Muscle of back (tissue), 11 donors: ENCODE measurements around the gene SORCS2. TPM values are rescaled to one million over a fixed set of nuclear protein-coding genes. Genes with fewer than 3 reads are reported as not detected.

Experiments
- DNase-seq, 3 donors: peaks; one replicate each; pipeline versions ENCODE4 v3.0.0 to v3.0.0-alpha.2; 2013
- polyA plus RNA-seq, 10 donors: library from polyadenylated mRNA; unstranded; fragments of 120-200 nt; gene quantifications; one replicate each; pipeline ENCODE4 v1.2.1, GENCODE V29; 2013; ENCODE audit not compliant: insufficient read length in 10 of 10

The SORCS2 gene
- polyA plus RNA-seq, 10 donors: 6.5 to 21.0 (median 10.8) TPM

- no peak for DNase-seq
These were observed 331.2 kb downstream of the SORCS2 start for GRCh38 chr4:7523526-7523925.

DNA sequence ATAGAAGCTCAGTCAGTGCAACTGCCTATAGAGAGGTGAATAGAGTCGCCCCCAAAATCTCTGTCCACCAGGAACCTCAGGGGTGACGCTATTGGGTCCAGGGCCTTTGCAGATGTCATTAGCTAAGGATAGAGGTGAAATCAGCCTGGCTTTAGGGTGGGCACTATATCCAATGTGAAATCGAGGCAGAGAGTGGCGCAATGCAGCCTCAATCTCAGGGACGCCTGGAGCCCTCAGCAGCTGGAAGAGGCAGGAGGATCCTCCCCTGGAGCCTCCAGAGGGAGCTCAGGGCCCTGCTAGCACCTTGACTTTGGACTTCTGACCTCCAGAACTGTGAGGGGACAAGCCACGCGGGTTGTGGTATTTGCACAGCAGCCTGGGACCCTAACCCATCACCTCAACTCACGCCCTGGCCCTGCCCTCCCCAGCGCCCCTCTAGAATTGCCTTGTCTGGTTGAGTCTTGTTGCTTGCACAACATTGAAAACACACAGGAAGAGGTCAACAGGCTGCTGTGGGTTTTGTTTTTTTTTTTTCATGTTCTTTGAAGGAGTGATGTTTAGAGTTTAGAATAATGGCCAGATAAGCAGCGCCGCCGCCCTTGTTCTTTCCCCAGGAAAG is 331.8 kb downstream of the SORCS2 start:
- DNase-seq: no peak

- no peak for DNase-seq
These were observed 332.5 kb downstream of the SORCS2 start for GRCh38 chr4:7524843-7525242.

GRCh38 chr4:7526491-7526890 is 334.2 kb downstream of the SORCS2 start:
- DNase-seq: no peak

- no peak for DNase-seq
These were observed 334.7 kb downstream of the SORCS2 start for GRCh38 chr4:7526929-7527535.

DNA sequence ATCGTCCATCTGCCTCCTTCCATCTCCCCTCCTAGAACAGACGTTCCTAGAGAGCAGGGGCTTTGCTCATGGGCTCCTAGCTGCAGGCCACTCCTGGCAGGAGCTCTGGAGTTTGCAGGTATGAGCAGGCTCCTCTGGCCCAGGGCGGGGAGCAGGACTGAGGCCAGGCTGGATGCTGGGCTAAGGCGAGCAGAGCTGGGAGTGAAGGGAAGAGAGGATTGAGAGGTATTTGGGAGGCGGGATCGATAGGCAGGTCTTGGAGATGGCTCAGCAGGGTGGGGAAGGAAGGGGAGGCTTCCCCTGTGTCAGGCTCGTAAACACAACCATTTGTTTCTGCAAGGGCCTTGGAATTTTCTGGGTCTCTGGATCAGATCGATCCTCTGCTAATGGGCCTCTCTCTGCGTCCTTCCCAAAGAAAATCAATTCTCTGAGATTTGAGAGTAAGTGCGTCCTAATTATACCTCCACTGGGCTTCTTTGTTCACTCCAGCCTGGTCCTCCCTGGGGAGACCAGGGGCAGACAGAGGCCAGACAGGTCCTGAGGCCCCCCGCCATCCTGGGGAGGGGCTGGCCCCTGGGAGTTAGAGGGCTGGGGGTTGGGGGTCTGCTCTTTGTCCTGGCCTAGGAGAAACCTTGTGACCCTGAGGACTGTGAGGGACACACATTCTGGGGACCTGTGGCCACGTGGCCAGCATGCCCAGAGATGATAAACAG is 337.2 kb downstream of the SORCS2 start:
- DNase-seq: no peak

DNA sequence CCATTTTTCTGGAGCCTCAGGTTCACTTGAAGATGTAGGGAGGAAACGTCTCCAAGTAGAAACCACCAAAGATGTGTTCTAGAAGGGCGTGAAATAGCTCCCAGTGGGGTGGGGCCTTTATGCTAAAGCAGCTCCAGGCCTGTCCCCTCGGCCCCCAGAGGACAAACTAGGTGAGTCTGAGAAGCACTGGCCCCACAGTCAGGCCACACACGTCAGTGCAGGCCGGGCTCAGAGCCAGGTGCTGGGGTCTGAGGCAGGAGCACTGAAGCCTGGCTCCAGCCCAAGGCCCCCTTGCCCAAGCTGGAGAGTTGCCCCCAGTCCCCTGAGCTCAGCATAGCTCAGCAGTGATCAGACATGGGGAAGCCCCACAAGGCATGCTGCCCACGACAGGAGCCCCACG is 337.7 kb downstream of the SORCS2 start:
- DNase-seq: no peak

- no peak for DNase-seq
These were observed 338.7 kb downstream of the SORCS2 start for GRCh38 chr4:7530932-7531639.

DNA sequence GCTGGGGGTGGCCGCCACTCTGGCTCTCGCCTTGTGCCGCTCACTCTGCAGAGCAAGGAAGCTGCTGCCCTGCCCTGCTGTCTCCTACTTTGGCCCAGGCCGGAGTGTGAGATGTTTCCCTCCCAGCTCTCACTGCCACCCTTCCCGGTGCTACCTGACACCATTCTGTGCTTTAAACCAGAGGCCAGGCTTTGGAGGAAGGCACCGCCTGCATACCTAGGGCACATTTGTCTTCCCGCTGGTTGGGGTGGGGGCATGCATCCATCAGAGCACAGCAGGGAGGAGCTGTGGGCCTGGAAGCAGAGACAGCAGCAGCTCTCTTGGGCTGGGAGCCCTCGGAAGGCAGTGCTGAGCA is 339.3 kb downstream of the SORCS2 start:
- no peak for DNase-seq

DNA sequence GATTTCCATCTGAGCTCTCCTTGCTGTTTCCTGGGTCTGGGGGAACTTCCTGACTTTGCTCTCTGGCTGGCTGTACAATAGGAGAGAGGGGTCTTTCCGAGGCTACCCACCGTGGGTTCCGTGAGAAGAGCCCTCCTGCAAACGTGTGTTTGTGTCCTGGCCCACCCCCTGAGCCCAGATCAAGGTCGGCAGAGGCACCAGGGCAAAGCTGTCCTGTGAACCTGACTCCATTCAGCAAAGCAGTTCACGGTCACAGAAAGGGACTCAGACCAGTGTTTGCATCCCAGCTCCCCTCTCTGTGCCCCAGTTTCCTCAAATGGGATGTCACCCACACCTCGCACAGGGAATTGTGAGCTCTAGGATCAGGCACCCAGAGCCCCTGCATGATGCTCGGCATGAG is 339.7 kb downstream of the SORCS2 start:
- DNase-seq: no peak

DNA sequence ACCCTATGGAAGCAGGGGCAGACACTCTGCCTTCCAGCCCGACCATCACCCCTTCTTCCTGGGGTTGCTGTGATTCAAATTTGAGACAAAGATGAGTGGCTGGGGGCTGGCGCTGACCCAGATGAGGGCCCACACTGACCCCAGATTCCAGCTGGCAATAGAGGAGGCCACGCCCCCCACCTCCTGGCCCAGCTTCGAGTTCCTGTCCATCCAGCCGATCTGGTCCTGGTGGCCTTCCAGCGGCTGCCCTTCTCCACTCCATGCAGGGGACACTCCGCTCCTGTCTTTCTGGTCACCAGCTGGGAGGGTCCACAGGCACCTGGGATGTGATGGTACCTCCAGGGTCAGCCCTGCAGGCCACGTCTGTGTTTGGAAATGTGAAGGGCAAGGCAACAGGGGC is 340.9 kb downstream of the SORCS2 start:
- DNase-seq: no peak

- DNase-seq: no peak
These were observed 342.8 kb downstream of the SORCS2 start for GRCh38 chr4:7535094-7535493.

DNA sequence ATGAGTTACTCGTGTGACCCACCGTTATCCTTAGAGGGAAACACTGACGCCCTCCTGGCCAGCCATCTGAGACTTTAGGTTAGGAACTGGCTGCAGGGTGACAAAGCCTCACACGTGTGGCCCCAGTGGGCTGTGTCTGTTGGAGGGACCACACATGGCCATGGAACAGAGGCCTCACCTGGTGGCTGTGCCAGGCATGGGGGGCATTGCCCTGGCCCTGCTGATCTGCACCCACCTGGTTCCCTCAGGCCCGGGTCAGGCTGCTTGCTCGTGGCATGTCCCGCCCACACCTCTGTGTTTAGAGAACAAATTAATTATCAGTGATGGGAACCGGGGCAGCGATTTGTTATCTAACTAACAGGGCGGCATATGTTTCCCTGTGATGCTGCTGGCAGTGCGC is 343.3 kb downstream of the SORCS2 start:
- no peak for DNase-seq

DNA sequence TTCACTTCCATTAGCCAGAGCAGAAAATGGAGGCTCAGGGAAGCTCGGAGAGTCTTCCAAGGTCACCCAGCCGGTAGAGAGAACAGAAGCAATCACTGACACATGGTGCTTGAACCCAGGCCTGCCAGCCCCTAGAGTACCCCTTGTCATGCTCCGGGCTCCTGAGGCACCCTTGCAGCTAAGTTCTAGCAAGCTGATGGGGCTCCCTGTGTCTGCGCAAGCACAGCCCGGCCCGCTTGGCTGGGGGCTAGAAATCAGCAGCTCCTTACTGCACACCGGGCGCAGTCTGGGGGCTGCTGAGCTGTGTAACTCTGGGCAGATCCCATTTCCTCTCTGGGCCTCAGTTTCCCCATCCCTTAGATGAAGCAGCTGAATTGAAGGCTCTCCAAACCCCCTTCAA is 344.5 kb downstream of the SORCS2 start:
- no peak for DNase-seq

DNA sequence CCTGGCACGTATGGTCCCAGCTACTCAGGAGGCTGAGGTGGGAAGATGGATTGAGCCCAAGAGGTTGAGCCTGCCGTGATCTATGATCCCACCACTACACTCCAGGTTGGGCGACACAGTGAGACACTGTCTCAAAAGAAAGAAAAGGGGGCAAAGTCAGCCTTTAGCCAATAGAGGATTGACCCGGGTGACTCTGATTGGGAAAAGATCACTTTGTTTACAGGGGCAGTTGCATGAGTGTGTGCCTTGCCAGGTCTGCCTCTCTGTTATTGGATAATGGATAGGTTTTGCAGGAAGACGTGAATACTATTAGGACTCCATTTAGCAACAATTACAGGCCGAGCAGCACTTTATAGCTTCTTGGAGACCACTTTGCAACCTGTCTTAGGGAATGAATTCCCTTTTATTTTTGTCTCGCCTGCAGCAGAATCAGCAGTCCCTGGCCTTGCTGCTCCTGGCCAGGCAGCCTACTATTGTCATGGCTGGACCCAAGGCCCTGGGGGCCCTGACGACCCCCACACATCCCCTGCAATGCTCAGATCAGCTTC is 345.6 kb downstream of the SORCS2 start:
- no peak for DNase-seq

DNA sequence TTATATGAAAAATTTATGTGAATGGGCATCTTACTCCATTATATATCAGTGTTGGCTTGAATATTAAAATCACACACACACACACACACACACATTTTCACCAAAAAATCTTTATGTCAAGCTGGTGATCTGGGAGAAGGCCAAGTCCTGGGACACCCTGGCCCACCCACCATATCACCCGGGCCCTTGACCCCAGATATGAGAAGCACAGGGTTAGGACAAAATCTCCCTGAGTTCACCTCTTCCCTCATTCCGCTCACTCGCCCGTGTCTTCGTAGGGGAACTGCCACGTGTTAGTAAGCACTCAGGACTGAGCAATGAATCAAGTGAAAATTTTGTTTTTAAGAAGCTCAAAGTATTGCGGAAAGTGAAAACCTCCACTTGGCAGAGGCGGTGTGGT is 346.2 kb downstream of the SORCS2 start:
- DNase-seq: no peak

- no peak for DNase-seq
These were observed 346.8 kb downstream of the SORCS2 start for GRCh38 chr4:7539186-7539585.

DNA sequence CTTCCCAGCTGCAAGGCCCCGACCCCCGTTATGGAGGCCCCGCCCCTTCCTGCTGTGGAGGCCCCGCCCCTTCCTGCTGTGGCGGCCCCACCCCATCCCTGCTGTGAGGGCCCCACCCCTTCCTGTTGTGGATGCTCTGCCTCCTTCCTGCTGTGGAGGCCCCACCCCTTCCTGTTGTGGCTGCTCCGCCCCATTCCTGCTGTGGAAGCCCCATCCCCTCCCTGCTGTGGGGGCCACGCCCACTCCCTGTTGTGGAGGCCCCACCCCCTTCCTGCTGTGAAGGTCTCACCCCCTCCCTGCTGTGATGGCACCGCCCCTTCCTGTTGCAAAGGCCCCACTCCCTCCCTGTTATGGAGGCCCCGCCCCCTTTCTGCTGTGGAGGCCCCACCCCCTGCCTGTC is 347.3 kb downstream of the SORCS2 start:
- DNase-seq: no peak

DNA sequence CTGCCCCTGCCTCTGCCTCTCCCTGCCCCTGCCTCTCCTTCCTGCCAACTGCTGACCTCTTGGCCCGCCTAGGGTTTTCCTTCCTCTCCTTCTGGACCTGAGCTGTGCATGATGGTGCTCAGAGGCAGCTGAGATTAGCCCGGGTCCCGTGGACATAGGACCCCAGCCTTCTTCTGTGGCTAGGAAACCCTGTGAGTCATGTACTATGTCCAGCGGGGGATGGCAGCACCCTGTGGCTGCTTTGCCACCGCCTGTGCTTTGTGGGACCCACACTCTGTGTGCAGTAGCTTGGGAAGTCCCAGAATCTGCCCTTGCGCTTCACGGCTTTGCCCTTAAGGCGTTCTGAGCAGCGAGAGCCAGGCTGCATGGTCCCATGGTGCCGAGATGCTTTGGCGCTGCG is 347.9 kb downstream of the SORCS2 start:
- no peak for DNase-seq

DNA sequence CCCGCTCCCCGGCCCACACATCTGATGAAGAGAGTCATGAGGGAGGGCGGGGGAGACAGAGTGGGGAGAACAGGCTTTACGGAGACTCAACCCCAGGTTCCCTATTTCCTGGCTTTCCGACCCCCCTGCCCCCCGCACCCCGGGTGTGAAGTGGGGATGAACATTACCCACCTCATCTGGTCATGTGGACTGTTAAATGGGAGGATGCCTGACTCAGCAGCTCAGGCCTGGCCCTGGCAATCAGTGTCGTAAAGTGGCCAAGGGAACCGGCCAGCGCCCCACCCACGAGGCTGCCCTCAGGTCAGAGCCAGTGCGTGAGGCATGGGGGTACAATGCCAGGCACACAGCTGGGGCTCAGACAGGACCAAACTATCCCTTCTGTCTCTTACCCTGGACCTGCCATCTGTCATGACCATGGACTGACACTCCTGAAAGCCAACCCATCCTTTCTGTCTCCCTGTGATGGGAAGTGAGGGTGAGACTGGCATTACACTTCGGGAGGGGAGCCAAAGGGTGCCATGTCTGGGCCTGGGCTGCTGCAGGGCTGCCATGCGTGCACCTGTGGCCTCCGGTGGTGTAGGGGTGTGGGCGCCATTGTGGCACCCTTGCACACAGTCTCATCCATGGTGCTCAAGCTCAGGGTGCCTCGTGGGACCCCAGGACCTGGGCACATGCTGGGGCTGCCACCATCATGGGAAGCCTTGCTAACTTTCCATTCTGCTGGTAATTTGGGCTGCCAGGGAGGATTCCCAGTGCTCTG is 348.5 kb downstream of the SORCS2 start:
- no peak for DNase-seq

DNA sequence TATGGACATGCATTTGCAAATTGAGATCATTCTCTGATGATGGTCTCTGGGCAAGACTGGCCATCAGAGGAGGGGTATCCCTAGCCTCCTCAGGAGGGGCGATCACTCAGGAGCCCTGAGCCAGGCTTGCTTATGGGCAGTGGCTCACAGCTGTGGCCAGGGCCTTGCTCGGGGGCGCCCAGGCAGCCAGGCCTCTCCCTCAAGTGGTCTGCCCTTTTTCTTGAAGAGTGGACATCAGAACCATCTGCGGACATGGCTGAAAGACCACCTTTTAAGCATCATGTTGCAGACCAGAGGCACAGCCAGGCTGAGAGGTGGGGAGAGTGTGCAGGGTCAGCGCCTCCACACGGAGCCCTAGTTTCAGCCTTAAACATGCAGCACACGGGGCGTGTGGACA is 349.1 kb downstream of the SORCS2 start:
- no peak for DNase-seq

- no peak for DNase-seq
These were observed 350.4 kb downstream of the SORCS2 start for GRCh38 chr4:7542781-7543180.
